RWPE1 (cell line): ENCODE measurements around the gene ANKRD40.

ENCODE experiments used
- CTCF ChIA-PET: fragments of 350-600 bp; sonication (Branson Sonifier 250); formaldehyde crosslinking; extraction: SDS; loops from one replicate; lab custom pipeline; 2021; lab: Yijun Ruan, JAX
- POLR2A ChIA-PET: fragments of 400-600 bp; formaldehyde crosslinking; extraction: SDS; loops from one replicate; lab custom pipeline; 2020; ENCODE audit warnings: antibody characterized with exemption; ENCODE audit not compliant: low non-redundant PET; lab: Yijun Ruan, JAX
- DNase-seq: peaks from one replicate; pipeline ENCODE4 v3.0.0; 2012; ENCODE audit warnings: low spot score
- H3K27ac ChIP-seq: fragments of 450-650 bp; 2 replicates; pipeline ENCODE4 v1.5.1; 2017
- CTCF ChIP-seq: fragments of 450-650 bp; conservative IDR thresholded peaks from 2 replicates; pipeline ENCODE4 v1.5.1; 2017; ENCODE audit warnings: low read depth, mild to moderate bottlenecking

ANKRD40 gene

GRCh38 chr17:50672831-50673551 is 34.7 kb downstream of the ANKRD40 start:
- H3K27ac ChIP-seq: peak overlapping the region; percentile 86
- POLR2A ChIA-PET: no interaction called here
- peak; percentile 78 for DNase-seq
- CTCF ChIA-PET: interaction anchor here (0.6 kb wide), 1 partner anchor 579 kb away, joined by 5 read pairs; no protein-coding TSS in a partner anchor
- no peak for TF ChIP-seq CTCF

- no peak for DNase-seq
- CTCF ChIA-PET: no interaction called here
- no peak for TF ChIP-seq CTCF
Measured at GRCh38 chr17:50672071-50672470, 35.6 kb downstream of the ANKRD40 start.

GRCh38 chr17:50668838-50669581 is 38.7 kb downstream of the ANKRD40 start:
- TF ChIP-seq CTCF: no peak
- H3K27ac ChIP-seq: peak overlapping the region; percentile 86
- ChIA-PET POLR2A (no interaction called here), CTCF (interaction anchor here (0.6 kb wide), 1 partner anchor 34 kb away, joined by 3 read pairs; no protein-coding TSS in a partner anchor)
- no peak for DNase-seq

More at GRCh38 chr17:50672071-50672470, 35.6 kb downstream of the ANKRD40 start:
- POLR2A ChIA-PET: no interaction called here
- peak overlapping the region; percentile 86 for H3K27ac ChIP-seq

GRCh38 chr17:50668025-50668837 is 39.5 kb downstream of the ANKRD40 start:
- CTCF ChIA-PET: interaction anchor here (0.6 kb wide), 1 partner anchor 33 kb away, joined by 3 read pairs; no protein-coding TSS in a partner anchor
- peak overlapping the region; percentile 86 for H3K27ac ChIP-seq
- no peak for TF ChIP-seq CTCF
- peak; percentile 58 for DNase-seq
- POLR2A ChIA-PET: no interaction called here

- DNase-seq: no peak
- ChIA-PET POLR2A (no interaction called here), CTCF (no interaction called here)
- no peak for TF ChIP-seq CTCF
- peak overlapping the region; percentile 86 for H3K27ac ChIP-seq
Measured at GRCh38 chr17:50667259-50668024, 40.3 kb downstream of the ANKRD40 start.
